Activated T-helper 1 cell treated with Interleukin-2 at 50 U/mL for 16 hours (primary cell): ENCODE results near the gene IL23R.

Source experiments
- DNase-seq: peaks from one replicate; pipeline ENCODE4 v3.0.0-alpha.2; 2020; ENCODE audit warnings: low read depth

Gene IL23R

DNA sequence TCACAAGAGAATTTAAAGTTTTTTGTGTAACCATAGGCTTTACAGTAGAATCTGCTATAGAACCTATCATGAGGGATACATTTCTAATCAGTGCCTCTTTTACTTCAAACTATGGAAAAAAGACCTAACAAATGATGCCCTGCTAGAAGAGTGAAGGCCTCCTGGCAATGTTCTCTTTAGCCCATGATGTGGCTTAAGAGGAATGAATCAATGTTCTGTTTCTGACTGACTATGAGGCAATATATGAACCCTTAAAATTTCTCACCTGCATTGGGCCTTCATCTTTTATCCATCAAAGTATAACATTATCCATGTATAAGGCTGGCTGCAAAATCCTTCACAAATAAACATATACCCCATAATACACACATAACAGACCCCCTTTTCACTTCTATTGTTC is 75.8 kb downstream of the IL23R start:
- DNase-seq: no peak

DNA sequence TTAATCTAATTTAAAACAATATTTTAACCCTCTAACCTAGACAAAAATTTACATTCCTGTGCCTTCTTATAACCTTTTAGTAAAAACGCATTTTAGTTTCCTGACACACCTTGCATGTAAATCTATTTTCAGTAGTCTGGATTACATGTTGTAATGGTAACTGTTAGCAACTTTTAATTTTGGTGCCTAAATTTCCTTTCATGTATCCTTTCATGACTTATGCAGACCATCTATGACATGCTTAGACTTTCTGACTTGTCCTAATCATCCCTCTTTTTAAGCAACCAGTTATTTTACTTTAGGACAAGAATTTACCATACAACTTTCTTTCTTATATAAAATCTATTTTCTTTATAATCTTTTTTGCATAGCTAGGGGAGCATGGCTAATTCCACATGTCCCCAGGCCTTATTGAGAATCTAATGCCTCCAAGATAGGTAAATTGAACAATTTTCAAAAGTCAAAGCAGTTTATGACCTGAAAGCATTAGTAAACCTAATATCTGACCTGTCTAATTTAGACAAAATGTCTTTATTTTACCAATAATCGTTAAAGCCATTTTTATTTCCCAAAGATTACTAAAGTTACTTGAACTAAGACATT is 83.9 kb downstream of the IL23R start:
- no peak for DNase-seq

DNA sequence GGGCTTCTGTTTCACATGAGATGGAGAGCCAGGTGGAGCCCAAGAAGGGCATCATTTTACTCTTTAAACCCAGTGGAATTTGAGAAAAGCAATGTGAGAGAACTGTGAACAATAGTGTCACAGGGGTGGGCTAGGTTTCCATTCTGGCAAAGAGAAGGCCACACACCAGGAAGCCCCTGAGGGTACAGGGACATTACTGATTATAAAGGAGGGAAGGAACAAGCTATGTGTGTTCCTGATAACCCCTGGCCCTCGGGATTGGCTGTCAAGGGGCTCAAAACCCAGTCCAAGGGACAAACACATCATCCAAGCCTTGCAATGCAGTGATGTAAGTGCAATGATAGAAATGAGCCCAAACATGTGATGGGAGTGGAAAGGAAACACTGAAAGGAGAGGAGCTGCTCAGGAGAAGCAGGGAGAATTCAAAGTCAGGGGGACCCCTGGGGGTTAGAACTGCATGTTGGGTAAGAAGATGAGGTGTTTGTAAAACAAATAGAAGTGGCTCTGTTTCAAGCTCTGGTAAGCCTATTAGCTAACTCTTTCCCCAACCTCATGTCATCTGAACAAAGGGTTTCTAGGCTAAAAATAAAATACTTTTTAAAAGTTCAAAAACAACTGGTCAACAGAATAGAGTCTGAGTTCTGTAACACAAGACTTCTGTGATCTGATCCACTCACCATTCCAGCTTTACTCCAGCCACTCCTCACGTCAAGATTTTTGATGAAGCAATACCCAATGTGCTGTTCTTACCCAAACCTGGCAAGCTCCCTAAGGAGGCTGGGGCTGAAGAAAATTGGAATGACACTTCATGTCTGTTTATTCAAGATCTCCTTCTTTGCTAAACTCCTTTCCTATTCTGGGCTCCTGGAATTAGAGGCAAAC is 90.3 kb downstream of the IL23R start:
- DNase-seq: no peak

DNA sequence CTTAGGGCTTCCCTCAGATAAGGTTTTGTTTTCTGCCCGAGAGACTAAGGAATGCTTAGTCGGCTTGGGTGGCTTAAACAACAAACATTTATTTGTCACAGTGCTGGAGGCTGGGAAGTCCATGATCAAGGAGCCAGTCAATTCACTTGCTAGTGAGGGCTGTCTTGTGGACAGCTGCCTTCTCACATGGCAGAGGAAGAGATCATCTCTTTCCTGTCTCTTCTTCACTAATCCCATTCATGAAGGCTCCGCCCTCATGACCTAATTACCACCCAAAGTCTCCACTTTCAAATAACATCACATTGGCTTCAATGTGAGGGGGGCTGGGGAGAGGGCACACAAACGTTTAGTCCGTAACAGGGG is 90.9 kb downstream of the IL23R start:
- DNase-seq: no peak

DNA sequence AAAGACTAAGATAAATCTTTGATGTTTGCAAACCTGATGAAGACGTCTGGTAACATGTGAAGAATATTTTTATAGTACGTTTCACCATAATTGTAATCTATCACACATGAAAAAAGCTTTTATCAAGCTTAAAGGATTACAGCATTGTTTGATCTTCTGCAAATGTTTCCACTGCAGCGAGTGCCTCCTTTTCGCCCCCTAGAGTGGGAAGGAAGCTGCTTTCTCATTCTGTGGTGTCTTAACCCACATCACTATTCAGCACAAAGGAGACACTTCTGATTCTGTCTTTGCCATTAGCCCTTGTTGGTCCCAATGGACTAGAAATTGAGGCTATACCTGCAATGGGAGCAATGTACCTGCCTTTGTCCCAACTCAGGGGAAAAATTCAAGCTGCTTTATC is 95.4 kb downstream of the IL23R start:
- DNase-seq: no peak

DNA sequence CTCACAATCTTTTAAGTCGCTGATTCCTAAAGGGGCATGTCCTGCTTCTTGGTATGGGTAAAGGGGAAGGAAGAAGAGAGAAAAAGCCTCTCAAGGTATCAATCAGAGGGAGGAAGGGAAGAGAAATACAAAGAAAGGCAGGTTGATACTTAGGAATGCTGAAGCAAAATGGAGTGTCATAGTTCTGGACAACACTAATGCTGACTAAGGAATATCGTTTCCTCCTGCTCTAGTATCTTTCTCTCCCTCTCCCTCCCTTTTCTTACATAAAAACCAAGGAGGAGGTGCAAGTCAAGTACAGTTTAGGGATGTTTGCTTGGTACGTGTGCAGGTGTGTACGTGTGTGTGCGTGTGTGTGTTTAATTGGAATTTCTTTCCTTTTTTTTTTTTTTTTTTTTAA is 96.5 kb downstream of the IL23R start:
- DNase-seq: no peak

DNA sequence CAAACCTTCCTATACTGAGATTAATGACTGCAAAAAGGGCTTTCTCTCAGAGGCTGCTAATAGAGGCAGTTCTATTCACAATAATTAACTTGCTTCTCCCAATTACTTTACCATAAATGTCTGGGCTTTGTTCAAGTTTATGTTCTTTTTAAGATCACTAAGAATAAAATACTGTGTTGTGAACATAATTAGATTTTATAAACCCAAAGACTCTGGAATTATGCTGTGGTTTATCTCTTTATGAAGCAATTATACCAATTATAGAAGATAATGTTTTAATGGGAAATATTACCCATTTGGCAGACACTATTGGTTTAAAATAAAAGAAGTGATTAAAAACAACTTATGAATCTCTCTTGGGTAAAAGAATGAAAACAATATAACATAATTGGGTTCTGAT is 97.9 kb downstream of the IL23R start:
- DNase-seq: no peak

DNA sequence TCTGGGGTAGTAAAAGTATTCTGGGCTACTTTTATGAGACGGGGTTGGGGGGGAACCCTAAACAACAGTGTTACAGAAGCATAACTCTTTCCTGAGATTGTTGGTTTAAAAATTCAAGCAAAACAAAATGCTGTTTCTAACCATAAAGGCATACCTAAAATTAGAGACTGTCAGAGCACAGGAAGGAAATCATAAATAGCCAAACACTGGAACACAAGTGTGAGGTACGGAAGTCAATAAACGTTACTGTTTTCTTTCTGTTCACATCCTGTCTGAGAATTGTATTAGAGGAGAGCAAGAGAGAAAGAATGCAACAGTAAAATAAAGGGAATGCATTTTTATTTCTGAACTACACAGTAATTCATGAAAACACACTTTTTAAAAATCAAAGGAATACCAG is 98.6 kb downstream of the IL23R start:
- DNase-seq: no peak

DNA sequence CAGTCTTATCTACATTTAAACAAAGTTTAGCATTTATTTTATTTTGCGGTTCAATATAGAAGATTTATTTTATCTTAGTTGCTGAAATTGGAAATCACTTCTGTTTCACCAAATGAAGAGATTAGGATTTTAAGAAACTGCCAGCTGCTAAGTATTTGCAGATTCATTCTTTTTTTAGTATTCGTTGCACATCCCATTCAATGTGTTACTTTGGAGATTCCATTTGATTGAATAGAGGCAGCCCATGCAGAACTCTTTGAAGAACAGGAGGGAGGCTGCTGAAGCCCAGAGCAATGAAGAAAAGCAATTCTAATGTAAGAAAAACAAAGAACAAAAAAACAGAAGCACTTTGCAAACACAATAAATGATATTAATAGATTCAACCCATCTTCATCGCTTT is 102.8 kb downstream of the IL23R start:
- no peak for DNase-seq

DNA sequence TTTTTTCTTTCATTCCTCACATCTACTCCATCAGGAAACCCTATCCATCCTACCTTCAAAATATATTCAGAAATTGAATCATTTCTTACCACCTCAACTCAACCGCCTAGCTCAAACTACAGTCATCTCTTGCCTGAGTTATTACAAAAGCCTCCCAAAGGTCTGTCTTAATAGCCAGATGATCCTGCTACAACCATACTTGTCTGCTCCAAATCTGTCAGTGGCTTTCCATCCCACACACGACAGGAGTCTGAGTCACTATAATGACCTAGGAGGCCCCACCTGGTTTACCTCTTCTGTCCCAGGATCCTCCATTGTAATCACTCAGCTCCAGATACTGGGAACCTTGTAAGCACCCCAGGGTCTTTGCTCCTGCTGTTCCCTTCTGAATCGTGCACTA is 104.3 kb downstream of the IL23R start:
- DNase-seq: no peak

DNA sequence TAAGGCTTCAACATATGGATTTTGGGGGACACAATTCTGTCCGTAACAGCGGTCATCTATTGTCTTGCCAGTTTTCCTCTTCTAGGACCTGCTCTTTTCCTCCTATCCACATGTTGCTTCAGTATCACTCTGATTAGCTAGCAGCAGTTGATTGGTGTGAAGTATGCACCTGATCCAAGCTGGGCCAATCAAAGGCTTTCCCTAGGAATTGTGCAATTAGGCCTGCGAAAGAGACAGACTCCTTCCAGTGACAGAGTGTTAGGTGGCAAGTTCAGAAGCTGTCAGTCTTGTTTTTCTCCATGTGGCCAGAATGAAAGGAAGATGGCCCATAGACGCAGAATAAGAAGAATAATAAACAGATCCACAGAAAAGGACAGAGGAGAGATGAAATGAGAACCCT is 107.3 kb downstream of the IL23R start:
- DNase-seq: no peak

DNA sequence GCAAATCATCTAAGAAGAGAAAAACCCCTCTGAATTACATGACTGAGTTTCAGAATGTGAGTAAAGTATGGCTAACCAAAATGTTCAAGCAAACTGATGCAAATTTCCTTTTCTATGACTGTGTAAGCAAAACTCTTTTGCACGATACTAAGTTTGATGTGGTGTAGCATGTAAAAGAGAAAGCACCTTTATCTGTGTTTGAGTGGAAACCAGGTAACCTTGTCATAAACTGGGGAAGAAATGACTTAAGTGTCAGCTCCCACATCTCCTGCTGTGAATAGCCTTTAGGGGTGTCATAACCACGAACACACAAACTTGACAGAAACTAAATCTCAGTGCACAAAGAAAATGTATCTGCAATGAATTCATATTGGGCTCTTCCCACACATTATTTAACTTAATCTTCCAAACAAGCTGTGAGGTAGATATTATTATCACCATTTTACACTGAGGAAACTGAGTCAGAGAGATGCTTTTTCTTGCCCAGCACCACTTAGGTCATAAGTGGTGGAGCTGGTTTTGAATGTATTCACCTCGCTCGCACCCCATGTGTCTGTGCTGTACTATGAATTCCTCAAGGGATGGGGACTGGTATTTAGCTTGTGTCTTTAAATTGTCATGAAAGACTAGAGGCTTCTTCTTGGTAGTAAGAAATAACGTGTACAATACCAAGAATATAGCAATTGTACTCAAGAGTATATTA is 108.5 kb downstream of the IL23R start:
- DNase-seq: no peak

DNA sequence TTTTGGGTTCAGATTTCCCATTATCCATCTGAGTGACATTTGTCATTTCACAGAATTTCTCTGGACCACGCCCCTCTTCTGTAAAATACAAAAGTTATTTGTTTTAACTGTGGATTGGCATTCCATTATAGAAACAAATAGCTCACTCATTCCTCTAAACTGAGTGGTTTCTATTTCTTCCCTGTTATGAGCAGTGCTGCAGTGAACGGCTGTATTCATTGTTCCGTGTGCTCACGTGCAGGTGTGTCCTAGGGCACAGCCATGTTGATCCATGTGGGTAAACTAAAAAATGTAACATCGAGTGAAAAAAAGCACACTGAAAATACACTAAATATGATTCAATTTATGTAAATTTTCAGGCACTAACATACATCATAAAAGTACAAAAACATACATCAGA is 114.4 kb downstream of the IL23R start:
- no peak for DNase-seq

DNA sequence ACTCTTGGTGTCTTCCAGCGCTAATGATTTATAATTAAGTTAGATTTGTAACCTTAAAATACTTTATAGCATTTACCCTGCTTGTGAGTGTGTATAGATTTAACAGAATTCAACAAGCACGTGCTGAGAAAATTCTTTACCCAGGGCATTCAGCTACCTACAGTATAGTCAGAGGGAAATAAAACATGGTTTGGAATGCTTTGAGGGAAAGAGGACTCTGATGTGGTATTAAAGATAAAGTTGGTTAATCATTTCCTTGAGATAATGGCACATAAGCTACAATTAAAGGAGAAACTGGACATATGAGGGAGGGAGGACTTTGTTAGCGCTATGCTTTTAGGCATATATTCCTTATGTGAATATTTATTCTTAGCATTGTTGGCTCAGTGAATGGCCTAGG is 115.0 kb downstream of the IL23R start:
- no peak for DNase-seq

DNA sequence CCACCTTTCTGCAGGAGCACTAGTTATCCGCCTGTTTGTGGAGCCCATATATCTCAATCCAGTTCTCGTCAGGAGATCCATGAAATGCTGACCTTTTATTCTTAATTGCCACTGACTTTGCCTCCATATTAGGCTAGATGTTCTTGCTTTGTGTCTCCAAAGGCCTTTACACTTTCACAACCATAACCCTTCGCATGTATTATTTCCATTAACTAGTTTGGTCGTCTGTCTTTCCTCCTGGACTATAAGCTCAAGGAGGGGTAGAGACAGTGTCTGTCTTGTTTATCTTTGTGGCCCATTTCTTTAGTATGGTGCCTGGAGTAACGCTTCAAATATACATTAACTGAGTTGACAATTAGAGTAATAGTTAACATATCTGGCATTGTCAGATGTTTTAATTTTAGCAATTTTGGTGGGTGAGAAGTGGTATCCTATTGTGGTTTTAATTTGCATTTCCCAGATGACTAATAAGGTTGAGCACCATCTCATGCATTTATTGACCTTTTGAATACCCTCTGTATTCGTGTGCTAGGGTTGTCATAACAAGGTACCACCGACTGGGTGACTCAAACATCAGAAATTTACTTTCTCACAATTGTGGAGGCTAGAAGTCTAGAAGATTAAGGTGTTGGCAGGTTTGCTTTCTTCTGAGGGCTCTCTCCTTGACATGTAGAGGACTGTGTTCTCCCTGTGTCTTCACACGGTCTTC is 119.7 kb downstream of the IL23R start:
- no peak for DNase-seq

DNA sequence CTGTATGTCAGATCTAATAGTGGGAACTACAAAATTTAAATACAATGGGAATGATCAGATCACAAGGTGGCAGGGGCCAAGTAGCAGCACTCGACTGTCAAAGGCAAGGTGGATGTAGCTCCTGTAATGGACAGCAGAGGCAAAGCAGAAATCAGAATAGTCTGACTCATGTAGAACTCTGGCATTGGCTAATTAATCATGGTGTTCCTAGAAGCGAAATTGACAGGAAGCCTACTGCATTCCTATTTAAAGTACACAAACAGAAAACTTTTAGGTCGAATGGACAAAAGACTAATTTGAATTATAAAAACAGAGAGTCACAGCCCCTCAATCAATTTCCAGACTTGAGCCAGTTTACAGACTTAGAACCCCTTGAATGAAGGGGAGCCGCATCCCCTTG is 124.0 kb downstream of the IL23R start:
- DNase-seq: no peak

DNA sequence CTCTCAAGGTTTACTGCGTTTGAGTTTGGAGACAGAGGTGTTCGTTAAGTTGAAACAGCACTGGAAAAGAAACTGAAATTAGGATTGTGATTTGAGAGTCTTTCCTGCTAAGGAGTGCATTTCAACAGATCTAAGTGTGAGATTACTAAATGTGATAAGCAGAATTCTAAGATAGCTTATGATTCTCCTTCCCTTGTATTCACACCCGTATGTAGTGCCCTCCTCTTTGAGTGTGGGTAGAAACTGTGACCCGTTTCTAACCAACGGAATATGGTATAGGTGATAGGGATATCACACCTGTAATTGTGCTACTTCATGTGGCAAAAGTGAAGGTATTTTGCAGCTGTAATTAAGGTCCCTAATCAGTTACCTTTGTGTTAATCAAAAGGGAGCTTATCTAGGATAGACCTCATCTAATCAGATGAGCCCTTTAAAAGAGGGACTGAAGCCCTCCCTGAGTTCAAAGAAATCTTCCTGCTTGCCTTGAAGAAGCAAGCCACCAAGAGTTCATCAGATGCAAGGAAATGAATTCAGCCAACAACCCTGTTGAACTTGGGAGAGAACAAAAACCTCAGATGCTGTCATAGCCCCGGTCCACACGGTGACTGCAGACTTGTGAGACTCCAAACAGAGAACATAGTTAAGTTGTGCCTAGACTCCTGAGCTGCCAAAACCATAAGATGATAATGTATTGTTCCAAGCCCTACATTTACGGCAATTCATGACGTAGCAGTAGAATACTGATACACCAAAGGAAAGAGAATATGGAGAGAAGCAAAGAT is 128.8 kb downstream of the IL23R start:
- DNase-seq: no peak

DNA sequence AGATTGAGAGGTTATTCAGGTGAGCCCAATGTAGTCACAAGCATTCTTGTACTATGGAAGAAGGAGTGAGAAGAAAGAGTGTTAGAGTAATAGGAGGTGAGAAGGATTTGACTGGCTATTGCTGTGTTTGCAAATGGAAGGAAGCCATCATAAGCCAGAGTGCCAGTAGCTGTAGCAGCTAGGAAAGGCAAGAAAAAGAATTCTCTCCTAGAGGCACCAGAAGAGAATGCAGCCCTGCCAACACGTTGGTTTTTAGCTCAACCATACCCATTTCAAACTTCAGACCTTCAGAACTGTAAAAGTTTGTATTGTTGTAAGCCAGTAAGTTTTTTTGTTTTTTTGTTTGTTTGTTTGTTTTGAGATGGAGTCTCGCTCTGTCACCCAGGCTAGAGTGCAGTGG is 132.5 kb downstream of the IL23R start:
- DNase-seq: no peak

DNA sequence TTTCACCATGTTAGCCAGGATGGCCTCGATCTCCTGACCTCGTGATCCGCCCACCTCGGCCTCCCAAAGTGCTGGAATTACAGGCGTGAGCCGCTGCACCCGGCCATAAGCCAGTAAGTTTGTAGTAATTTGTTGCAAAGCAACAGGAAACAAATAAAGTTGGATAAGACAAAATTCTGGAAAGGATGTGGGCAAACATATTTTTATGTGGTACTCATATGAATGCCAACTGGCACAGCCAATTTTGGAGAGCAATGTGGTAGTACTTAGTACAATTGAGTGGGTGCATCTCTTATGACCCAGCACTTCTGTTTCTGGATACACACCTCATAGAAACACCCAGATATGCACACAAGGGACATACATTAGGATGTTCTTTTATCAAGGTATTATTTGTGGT is 133.0 kb downstream of the IL23R start:
- no peak for DNase-seq

DNA sequence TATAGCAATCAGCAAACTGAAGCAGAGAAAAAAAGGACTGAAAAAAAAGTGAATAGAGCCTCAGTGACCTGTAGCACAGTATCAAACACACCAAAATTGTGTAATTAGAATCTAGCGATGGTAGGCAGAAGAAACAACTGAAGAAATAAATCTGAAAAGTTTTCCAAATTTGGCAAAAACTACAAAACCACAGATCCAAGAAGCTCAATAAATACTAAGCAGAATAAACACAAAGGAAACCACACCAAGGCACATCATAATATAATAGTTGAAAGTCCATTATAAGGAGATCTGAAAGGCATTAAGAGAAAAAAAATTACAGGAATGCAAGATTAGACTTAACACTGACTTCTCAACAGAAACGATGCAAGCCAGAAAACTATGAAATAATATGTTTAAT is 134.3 kb downstream of the IL23R start:
- DNase-seq: no peak

DNA sequence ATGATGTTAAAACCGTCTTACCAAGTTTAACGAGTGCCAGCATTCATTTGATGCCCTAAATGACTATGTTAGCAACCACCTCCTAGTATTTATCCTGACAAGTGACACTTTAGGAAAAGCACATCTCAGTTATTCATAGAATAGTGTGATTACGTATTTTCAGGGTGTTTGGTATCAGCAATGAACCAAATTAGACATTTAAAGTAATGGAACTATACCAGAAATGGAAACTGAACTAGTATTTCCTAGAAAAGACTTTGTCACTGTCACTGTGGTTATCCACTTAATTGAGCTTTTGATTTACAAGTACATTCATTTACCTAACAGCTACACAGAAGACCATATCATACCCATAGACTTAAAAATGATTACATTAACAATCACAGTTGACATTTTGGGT is 137.8 kb downstream of the IL23R start:
- no peak for DNase-seq

DNA sequence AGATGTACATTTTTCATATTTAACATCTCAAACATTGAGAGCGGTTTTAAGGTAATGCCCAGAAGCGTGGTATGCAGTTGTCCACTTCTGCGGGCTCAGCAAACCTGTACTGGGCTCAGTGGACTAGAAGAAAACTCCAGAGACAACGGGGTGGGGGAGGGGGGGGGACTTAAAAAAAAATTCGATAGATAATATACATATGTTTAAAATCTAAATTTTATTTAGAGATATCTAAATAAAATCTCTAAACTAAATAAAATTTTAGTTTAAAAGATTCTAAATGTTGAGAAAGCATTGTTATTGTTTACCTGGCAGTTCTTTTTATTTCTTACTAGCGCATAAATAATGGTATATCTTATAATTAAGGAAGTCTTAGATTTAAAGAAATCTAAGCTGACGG is 140.3 kb downstream of the IL23R start:
- no peak for DNase-seq
